Dermis microvascular lymphatic vessel endothelial cell (primary cell): ENCODE results near the gene YKT6. TPM values are rescaled to one million over a fixed set of nuclear protein-coding genes. Genes with fewer than 3 reads are reported as not detected.

ENCODE experiments used
- DNase-seq, 2 donors: peaks; one replicate each; pipeline versions ENCODE4 v3.0.0 to v3.0.0-alpha.2; 2010; ENCODE audit warnings: low read depth in 2 of 2
- total RNA-seq: library from RNA; depleted of rRNA; stranded (reverse); fragments of >200 nt; gene quantifications from 2 replicates; pipeline ENCODE4 v1.2.1, GENCODE V29; 2014

Gene YKT6
- total RNA-seq, 1 donor from 2014 or later: 83.7 TPM

DNA sequence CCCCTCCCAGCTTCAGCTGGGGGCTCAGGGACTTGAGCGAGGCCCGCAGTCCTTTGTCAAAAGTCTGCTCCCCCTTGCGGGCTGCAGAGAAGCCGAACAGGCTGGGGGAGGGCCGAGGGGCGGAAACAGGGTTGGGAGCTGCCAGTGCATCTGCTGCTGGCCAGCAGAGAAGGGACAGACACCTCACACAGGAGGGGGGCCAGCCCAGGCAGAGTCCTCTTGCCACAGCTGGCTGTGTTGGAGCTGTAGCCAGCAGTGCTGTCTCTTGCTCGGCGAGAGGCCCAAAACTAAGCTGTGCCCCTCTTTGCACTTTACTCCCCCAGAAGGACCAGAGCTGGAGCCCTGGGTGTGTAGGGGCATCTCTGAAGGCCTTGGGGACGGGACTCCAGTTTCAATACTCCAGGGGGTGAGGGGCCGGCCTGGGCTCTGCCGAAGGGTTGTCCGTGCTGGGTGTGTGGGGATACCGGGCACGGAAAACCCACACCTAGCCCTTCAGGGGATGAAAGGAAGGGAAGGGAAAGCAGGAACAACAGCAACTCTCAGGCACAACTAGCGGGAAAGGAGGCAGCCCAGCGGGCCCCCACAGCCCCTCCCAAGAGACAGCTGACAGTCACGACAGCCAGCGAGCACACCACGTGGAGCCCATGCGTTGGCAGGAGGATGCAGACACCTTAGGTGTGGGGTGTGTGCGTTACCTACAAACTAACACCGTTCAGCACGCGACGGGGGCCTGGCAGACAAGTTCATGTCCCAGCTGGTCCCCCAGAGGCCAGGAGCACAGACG, 17.8 kb downstream of the YKT6 start:
- peak in 1 of 2 donors; percentile 9 for DNase-seq

DNA sequence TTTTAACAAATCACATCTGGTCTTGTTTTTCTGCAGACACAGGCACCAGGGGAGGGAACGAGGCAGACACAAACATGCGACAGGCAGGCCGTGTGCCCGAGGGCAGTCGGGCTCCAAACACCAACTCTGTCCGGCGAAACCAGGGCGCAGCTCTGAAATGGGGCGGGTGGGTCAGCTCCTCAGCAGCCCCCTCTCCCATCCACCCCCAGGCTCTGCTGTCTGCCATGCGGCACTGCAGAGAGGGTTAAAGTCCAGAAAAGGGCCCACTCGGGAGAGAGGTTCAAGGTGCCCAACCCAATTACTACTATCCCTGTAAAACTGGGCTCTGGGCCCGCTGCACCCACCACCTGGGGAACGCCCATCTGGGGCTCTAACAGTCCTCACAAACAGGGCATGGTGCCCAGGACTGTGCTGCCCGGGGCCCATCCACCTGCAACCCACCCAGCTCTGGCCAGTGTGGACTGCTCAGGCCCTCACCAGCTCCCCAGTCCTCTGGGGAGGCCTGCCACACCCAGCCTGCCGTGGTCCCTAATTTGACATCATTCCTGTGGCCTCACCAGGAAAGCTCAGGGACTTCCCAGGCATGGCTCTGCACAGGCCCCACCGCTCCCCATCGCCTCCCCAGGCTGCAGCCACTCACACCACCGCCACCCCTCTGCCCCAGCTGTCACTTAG, 18.7 kb downstream of the YKT6 start:
- no peak for DNase-seq

DNA sequence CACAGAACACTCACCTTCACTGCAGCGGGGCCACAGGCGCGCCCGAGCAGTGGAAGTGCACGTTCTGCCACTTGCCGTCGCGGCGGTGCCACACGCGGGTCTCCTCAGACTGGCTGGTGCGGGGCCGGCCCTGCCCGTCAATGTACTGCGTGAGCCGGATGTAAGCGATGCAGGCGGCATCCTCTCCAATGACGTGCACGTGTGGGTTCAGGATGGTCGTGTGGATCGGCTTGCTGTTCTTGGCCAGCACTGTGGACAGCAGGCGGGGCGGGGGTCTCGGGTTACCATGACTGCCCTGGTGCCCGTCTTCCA, 19.2 kb downstream of the YKT6 start:
- no peak for DNase-seq

DNA sequence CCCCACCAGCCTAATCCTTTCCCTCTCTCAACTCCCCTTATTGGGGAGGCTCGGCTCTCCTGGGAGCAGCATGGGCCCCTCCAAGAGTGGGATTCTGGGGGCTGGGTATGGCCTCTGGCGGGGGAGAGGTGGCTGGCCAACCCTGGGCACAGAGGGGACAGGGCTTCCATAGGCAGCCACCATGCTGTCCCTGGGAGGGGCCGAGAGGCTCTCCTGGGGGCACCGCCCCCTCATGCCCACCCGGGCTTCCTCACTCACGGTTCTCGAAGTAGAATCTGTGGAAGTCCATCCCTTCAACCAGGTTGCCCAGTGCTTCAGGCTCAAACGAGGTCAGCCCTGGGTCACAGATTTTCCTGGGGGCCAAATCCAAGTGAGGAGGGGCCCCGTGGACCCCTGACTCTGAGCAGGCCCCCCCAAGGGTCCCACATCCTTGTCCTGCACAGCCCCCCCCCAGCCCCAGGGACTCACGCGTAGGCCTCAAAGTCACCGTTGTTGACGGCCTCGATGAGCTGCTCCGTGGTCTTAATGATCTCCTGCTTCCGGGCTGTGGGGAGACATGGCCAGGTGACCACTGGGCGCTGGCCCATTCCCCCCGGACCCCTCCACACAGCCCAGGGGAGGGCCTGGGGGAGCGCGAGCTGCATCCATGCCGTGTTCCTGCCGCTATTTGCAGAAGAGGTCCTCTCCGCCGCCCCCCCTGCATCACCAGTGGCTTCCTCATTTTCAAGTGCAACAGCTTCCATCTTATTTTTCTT, 19.8 kb downstream of the YKT6 start:
- no peak for DNase-seq

DNA sequence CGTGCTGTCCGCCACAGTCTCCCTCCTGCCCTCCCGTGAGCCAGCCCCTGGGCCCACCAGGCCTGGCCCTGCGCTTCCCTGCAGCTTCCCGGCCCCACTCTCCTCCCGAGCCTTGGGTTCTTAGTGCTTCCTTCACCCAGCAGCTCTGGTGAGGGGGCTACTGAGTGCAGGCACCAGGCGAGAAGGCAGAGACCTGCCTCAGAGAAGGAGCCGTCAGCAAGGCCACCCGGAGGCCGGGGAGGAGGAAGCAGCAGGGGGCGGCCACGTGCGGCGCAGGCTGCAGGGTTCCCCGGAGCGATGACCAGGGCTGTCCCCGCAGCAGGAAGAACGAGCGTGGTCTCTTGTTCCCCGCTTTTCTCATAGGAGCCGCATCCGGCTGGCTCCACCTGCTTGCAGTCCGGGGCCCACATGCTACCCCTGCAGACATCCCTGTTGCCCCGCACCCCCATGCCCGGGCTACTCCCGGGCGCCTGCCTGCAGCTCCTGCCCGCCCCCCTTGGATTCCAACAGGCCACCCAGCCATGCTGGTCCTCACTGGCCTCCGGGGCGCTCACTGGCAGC, 20.5 kb downstream of the YKT6 start:
- peak in 1 of 2 donors; percentile 19 for DNase-seq

DNA sequence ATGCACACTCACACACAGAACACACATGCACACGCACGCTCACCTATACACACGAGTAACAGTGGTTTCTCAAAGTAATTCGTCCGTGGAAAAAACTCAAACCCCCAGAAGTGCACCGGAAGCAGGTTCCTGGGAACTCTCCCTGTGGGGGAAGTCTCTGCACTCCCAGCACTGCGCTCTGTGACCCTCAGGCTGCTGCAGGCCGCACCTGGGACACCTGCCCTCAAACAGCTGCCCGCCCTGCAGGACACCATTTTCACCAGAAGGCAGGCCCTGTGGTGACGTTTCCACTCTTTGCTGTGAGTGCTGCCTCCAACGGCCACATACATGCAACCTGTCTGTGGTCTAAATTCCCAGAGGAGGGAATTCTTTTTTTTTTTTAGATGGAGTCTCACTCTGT, 21.3 kb downstream of the YKT6 start:
- no peak for DNase-seq

DNA sequence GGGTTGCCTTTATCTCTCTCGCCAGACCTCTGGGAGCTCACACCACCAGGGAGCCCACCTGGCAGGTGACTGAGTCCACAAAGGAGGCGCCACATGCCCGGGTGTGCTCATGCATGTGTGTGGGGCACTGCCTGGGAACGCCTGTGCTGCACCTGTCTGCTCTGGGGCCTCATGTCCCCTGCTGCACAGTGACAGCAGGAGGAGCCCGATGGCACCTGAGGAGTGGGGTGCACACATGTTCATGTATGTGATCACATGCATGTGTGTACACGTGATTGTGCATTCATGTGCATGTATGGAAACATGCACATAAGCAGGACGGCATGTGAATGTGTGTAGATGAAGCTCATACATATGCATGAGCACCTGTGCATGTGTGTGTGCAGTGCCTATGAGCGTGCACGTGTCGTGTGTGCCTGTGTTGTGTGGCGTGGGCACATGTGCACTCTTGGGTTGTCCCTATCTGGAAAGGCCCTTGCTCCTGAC, 22.0 kb downstream of the YKT6 start:
- DNase-seq: no peak

DNA sequence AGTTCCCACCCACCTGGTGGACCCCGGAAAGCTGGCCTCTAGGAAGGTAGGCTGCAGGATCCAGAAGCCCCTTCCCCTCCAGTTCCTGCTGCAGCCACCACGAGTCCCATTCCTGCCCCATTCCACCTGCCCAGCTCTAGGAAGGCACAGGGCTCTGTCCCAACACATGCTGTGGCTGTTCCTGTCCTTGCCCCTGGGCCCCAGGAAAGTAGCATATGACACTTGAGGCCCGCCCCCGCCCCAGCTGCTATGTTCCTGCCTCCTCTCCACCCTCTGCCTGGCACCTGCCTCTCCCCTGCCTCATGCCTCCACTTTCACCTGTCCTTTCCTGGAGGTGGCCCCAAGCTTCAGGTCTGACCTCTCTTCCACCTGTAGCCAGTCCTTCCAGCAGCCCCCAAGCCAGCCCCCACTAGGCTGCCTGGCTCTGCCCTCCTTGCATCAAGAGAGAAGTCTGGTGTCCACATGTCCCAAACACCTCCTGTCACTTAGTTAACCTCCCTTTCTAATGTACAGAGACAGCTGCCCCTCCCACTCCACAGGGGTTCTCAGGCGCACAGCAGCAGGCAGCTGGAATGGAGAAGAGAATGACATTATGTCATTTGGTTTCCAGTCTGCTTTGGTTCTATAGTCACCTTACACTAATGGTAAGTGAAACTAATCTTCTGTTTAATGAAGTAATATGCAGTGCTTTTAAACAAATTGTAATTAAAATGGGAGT, 22.7 kb downstream of the YKT6 start:
- DNase-seq: no peak

DNA sequence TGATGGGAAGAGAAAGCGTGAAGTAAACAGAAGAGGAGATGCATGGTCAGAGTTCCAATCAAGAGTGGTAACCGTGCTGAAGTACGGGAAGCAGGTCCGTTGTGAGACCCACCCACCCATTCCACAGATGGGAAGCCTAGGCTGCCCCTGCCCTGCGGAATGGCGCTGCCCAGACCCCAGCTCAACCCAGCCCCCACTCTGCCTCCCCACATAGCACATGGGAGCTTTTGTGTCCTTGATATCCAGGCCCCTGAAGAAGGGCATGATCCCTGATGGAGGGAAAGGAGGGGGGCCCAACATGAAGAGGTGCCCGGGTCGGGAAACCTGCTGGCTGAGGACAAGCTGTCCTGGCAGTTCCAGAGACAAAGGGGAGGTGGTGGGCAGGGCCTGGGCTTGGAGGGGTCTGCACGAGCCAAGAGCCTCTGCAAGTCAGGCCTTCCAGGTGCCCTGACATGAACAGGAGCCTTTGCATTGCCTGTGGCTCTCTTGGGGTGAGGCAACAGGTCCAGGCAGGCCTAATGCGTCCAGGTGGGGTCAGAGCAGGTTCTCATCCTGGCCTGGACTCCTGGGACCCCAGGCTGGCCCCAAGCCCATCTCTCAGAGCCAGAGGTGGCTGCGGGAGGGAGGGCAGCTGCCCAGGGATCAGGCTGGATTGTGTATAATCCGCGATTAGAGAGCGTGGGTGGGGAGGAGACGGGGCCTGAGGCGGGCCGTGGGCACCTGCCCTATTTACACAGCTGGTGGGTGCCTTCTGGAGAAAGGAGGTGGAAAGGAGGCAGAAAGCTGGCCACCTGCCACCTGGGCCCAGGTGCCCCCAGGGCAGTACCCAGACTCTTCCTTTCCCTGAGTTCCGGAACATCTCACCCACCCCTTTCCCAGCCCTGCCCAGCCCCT, 23.5 kb downstream of the YKT6 start:
- no peak for DNase-seq

DNA sequence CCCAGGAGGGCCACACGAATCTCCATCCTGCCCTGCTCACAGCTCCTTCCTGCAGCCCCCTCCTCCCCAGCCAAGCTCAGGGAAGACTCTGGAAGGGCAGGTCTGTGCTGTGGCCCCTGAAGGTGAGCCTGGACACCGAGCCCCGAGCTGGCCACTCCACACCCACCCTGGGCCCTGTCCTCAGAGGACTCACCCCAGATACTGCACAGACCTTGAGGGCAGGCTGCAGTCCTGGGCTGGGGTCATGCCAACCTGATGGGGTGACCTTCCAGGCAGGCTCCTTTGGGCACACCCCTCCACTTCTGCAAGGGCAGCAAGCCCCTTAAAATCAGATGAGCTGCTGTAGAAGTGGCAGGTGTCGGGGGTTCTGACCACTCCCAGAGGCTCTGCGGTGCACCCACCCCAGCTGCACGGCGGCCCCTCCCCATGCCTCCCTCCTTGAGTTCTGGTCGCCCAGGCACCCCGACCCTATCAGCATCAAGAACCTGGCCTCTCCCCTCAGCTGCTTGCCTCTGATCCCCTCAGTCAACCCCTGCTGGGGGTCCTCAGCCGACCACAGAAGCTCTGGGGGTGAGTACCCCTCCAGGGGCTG, 24.3 kb downstream of the YKT6 start:
- no peak for DNase-seq

DNA sequence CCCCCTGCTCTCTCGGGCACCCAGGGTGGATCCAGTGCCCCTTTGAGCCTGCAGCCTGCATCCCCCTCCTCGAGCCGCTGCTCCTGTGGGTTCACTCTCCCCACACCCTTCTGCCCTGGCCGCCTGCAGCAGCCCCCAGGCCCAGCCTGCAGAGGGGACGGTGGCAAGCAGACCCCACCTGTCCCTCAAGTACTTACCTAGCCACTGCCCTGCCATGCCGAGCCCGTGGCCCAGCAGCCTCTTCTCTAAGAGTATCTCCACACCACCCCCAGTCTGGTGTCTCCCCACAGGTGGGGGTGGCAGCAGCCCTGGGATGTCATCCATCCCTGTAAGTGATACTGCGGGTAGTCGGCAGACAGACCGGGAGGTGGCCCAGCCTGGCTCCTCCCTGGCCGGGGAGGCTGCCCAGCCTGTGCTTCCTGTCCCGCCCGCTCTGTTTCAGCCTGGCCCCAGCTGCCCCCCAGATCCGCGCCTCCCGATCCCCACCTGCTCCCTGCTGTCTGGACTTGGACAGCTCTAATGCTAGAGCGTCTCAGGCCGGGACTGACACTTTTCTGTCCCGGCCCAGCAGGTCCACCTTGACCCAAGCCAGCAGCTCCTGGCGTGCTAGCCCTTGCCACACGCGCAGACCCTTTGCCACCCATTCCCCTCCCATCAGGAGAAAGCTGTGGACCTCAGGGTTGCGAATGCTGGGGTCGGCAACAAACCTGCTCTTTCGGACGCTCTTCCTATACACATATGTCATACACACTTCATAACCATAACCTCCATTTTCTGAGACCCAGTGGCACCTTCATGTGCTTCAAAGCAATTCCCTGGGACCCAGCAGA, 25.0 kb downstream of the YKT6 start:
- no peak for DNase-seq

DNA sequence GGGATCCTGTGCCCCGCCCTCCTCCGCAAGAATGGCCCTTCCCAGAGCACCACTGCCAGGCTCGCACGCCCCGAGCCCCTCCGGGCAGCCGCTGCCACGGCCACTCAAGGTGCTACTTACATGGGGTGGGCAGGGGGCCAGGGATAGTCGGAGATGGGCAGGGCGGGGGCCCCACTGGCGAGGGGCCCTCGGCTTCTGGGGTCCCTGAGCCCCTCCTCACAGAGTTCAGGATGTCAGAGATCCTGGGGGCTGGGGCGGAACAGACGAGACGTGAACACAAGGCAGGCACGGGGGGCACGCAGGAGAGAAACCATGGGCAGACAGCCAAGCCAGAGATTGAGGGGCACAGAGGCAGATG, 25.6 kb downstream of the YKT6 start:
- DNase-seq: no peak

DNA sequence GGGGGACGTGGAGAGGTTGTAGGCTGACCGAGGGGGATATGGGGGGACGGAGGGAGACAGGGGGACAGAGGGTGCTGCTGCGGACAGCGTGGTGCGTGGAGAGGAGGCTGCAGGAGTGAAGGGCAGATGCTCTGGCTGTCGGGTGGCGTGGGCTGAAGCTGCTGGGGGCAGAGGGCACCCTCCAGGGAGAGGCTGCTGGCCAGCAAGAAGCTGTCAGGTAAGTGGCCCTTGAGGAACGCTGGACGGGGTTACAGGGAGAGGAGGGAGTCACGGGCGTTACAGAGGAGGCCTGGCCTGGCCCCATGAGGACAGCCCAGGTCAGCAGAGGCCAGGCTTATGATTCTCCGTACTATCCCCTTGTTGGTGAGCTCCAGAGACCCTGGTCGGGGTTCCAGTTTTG, 27.1 kb downstream of the YKT6 start:
- DNase-seq: no peak

DNA sequence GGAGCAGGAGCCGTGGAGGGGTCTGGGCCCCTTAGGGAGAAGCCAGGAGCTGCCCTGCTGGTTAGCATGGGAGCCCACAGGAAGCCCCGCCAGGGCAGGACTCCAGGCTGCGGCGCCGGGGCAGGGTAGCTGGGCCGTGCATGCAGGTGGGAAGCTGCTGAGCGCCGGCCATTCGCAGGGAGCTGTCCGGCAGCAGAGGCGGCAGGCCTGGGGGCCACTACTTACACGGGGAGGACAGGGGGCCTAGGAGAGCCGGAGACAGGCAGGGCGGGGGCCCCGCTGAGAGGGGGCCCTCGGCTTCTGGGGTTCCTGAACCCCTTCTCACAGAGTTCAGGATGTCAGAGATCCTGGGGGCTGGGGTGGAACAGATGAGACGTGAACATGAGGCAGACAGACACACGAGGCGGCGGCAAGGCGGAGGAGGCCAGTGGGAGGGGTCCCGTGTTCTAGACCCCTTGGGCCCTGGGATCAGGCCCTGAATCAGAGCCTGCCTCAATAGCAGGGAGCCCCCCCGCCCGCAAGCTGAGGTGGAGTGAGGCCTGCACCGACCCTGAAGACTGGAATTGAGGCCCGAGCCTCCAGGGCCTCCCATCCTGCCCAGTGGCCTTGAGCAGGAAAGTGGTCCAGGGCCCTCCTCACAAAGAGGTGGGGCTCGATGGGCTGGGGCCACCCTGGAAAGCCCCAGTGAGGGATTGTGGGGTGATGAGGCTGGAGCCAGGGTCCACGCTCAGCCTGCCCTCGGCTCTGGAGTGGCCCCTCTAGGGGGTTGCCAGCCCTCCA, 28.0 kb downstream of the YKT6 start:
- DNase-seq: no peak

DNA sequence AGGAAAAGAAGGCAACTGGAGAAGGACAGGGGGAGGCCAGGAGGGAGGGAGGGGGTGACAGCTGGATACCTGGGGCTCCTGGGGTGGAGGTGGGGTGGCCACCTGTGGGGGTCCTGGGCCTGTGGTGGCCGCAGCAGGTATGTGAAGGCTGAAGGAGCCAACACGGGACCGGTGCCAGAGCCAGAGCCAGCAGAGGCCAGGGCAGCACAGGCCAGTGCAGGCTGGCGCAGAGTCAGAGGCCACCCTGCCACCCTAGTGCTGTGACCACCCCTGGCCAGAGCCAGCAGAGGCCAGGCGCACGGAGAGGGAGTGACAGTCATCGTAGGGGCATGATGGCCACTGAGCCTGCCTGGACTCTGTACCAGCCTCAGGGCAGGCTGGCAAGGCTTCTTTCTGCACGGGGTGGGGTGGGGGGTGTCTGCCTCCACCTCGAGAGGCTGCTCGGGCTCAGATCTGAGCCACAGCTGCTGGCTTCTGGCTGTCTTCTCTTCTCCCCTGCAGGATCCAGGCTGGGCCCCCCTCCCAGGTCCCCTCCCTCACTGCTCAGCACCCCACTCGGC, 28.8 kb downstream of the YKT6 start:
- DNase-seq: no peak

DNA sequence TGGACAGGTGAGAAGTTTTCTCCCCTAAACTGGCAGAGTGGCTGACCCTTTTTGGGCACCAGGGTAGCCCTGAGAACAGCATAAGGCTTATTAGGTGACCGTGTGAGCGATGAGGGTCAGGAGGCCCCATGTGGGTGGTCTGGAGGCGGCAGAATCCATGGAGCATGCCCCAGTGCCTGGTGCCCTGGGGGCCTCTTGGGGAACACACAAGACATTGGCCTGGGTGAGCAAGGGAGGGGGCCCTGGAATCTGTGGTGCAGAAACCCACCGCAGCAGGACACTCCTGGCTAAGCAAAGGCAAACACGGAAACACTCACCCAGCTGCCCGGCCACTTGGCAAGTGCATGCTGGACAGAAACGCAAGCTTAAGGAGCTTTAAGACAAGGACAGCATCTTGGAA, 29.5 kb downstream of the YKT6 start:
- no peak for DNase-seq

DNA sequence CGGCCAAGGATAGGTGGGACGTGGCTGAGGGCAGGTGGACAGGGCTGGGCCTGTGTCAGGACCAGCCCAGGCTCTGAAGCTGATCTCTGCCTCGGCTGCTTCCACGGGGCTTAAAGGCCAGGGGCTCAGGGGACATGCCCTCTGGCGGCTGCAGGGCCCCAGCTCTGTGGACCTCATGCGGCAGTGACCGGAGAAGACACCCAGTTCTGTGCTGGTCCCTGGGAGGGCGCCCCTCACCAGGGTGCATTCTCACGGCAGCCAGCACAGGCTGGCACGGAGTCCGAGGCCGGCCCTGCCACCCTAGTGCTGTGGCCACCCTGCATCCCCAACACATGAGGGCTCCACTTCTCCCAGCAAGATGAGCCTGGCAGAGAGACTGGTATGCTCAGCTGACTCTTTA, 30.3 kb downstream of the YKT6 start:
- DNase-seq: no peak

DNA sequence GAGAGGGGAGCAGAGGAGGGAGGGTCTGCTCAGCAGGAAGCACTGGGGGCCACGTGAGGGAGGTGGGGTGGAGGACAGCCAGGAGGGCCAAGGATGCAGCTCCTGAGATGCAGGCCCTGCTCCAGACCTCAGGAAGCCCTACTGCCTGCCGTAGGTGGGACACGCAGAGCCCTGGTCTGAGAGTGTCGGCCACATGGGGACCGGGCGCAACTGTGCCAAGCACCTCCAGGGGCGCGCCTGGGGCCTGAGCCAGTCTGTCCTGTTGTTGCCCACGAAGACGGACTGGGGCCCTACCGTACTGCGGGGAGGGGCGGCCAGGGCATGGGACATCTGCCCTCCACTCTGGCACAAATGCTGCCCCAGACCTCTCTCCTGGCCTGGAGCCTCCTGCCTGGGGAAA, 31.6 kb downstream of the YKT6 start:
- DNase-seq: no peak
